GM21528 (cell line): ENCODE data around the gene MTX3.

Source experiments
- ATAC-seq: cut with Tn5 transposase; IDR thresholded peaks from one replicate; pipeline ENCODE4 v1.9.1; 2021; ENCODE audit warnings: mild to moderate bottlenecking, moderate library complexity; ENCODE audit not compliant: unreplicated experiment, low FRiP score

Gene MTX3, protein sequence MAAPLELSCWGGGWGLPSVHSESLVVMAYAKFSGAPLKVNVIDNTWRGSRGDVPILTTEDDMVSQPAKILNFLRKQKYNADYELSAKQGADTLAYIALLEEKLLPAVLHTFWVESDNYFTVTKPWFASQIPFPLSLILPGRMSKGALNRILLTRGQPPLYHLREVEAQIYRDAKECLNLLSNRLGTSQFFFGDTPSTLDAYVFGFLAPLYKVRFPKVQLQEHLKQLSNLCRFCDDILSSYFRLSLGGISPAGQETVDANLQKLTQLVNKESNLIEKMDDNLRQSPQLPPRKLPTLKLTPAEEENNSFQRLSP

DNA sequence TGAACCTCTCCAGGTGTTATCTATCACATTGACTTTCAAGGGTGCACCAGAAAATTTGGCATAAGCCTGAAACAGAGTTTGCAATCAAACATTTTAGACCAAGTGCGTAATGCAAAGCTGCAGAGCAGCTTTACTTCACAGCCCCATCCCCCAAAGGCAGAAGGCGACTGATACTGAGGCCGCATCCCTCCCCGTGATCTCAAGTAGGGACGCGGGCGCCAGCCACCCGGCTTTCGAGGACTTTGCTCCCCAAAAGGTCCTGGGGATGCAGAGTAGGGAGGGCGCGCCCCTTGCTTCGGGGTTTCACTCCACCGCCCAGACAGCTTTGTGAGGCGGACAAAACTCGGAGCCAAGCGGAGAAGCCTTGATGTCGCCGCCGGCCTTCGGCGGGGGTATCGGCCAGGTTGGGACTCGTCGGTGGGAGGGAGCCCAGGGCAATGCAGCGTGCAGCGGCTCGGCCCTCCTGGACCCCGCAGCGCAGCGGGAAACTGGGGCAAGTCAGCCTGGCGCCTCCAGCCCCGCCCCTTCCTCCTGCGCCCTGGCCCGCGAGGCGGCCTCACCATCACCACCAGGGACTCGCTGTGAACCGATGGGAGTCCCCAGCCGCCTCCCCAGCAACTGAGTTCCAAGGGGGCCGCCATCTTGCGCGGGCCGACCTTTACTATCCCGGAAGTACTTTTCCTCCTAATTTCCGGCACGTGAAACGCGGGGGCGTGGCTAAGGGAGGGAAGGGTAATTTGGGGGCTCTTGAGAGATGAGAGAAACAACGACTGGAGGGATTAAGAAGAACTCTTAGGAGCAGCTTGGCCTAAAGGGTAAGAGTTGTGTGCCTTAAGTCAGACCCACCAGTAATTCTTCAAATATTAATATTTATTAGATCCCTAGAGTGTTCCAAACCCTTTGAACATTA lies at the start of gene MTX3:
Gene MTX3, minus strand, starts transcription at position 665 of the 910 bp plus-strand sequence. Its CDS starts 24 bp downstream, at position 641.
- peak; percentile 91 for ATAC-seq

DNA sequence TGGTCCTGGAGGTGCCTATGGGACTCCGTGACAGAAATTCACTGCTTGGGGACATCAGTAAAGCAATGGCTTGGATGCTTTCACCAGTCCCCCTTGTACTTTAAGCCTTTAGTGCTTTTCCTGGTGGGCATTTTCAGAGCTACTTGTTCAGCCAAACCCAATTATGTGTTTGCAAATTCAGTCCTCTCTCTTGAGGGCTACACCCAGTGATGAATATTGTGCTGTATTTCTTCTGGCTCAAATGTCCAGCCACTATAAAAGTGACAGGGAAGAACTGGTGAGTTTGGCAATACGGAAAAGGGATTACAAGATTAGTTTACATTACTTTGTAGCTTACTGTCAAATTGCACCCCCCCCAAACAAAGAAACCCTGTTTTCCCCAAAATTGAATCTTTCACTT lies 48.6 kb upstream of the MTX3 start:
- no peak for ATAC-seq

DNA sequence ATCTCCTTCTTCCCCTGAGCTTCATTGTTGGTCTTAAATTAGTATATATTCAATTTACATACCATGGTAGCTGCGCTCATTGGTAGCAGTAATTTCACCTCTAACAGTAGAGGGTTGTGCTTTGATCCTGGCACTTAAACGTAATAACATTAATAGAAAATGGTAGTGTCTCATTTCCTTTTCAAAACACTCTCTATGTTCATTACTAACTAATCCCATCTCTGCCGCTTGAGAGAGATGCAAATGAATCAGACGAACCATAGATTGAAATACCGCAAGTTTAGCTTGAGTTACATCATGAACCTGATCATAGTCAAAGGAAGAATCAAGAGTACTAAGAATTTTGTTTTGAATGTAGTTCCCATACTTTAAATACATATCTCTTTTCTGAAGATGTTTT lies 46.3 kb upstream of the MTX3 start:
- ATAC-seq = no peak

DNA sequence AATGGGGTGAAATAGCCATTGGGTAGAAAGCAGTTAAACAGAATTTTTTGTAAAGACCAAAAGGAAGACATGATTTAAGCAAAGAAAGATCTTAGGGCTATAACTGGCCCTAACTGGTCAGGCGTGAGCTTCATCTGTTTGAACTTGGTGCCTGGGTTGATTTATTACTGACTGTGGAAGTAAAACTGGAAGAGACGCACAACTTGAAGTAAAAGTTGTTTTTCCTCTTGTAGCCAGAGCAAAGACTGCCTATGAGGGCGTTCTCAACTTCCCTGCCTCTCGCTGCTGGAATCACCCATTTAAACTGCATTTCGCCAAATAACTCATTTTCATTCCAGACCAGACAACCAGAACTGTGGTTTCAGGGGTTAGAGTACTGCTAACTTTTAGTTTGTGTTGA lies 45.6 kb upstream of the MTX3 start:
- ATAC-seq = no peak

DNA sequence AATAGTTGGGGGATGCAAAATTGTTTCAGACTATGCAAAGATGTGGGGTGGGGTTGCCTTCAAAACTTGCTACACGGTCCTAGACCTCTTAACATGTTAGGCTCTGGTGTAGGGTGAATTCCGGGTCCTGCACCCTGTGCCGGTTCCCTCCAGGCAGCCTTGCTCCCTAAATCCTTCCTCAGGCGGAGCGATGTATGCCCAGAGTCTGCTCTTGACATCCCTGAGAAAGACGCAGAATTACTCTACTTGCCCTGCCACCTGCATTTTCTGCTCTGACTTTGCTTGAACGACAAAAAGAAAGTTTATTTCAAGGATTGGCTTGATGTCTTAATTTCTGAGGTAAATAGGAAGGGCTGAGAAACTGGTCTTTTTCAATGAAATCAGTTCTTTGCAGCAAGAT lies 44.8 kb upstream of the MTX3 start:
- no peak for ATAC-seq

DNA sequence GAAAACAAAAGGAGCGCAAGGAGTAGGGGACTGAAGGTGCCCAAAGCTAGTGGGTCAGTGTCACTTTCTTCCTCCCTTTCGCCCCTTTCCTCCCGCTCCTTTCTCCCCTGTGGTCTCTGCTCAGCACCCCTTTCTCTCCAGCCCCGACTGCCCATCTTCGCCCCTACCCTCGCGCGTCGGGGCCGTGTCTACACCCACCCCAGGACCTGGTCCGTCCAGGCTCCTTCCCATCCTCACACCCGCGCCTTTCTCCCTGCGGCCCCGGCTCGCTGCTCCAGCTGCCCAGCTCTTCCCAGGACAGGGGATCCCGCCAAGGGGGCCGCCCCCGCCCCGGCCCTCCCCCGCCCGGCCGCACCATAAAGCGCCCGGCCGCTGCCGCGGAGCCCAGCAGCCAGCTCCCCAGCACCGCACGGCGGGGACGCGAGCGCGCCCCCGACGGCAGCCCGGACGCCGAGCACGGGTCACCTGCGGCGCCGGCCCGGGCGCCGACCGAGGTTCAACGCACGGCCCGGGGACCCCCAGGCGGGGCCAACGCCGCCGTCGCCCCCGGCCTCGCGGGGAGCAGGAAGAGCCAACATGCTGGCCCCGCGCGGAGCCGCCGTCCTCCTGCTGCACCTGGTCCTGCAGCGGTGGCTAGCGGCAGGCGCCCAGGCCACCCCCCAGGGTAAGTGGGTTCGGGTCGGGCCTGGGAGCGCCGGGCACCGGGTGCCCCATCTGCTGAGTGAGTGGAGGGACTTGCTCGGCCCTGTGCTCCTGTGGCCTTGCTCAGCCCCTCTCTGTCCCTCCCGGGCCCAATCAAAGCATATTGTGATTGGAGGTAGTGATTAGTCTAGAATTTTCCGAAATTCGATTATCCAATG lies 44.1 kb upstream of the MTX3 start, which contains the start of gene THBS4:
Gene THBS4, plus strand, starts transcription at position 387 of the 860 bp plus-strand sequence. Its CDS starts 190 bp downstream, at position 577.
- ATAC-seq = no peak

DNA sequence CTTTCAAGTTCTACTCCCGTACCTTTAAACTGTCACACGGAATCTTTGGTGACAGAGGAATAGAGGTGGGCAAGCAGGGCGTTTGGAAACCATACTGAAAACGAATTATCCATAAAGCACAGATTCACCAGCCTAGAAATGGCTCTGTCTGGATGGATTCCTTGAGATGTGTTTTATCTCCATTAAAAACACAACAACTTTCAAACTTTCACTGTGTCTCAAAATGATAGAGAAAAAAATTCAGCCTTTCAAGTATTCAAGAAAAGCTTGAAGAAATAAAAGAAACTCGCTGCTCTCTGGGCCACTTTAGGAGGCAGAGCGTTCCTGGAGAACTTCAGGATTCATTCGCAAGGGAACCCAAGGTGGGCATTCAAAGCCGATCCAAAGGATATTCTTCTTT lies 43.5 kb upstream of the MTX3 start:
- no peak for ATAC-seq

DNA sequence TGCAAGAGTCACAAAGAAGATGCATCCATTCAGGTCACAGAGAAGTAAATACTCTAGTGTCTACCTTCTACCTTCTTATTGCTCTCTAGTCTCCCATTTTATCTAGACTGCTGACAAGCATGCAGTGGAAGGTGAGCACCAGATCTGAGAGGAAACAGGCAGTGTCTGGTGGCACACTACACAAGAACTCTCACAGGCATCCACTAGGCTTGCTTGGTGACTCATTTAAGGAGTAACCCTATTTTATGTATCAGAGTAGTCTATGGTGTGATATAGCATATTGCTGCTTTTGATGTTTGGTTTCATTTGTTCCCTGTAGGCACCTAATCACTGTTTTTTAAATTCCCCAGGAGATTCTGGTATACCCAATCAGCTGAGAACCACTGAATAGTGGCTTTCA lies 42.5 kb upstream of the MTX3 start:
- no peak for ATAC-seq

DNA sequence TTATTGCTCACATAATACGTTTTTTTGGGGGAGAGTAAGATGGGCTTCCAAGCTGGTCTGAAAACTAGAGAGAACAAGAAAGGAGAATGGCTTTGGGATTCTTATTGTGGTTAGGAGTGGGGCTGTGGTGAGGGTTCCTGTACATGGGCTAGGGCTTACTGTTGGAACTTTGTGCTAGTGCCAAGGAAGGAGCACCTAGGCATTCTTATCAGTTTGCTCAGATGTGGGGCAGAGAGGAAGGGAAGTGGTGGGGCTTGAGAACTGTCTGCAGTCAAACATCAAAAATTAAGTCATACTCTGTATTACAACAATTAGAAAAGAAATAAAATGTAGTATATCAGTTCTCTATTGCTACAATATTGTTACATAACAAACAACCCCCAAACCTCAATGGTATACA lies 40.0 kb upstream of the MTX3 start:
- ATAC-seq = no peak

DNA sequence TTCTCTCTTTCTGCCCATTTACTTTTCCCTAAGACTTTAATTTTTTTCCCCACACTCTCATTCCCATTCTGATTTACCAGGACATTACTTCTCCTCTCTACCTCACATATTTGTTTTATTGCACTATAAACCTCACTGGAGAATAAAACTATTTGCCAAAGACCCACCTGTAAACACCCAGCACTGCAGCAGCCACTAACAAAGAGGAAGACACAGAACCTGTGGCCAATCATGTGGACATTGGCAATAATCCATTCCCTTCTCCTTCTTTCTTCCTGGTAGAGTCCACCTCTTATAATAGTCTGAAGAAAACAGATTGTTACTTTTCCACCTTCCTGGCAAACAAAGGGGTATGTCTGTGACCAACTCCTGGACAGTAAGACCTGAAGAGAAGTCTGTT lies 35.8 kb upstream of the MTX3 start:
- no peak for ATAC-seq

DNA sequence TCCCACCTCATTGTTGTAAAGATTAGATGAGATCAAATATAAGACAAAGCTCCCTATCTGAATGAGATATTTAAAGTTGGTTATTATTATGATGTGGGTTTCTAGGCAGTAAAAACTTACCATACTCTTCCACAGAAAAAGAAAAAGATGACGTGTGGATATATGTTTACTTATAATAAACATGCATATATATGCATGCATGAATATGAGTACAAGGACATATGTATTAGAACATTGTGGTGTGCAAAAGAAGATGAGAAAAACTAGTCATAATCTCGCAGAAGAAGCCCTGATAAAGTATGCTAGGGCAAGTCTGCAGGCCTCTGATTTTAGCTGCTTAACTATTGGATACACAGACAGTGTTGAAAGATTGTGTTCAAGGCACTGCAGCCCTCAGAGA lies 34.0 kb upstream of the MTX3 start:
- no peak for ATAC-seq

DNA sequence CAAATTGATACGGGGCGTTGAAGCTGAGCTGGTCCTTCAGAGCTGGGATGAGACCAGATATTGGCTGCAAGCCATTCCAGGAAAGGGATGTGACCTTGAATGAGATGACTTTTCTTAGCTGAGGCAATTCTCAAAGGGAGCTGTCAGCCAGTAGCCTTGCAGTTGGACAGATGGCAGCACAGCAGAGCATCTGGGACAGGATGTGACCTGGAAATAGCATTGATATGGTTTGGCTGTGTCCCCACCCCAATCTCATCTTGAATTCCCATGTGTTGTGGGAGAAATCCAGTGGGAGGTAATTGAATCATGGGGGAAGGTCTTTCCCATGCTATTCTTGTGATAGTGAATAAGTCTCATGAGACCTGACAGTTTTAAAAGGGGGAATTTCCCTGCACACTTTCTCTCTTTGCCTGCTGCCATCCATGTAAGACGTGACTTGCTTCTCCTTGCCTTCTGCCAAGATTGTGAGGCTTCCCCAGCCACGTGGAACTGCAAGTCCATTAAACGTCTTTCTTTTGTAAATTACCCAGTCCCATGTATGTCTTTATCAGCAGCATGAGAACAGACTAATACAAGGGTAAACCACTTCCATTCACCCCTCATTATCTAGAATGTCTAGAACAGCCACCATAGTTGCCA lies 19.8 kb upstream of the MTX3 start:
- ATAC-seq = no peak

DNA sequence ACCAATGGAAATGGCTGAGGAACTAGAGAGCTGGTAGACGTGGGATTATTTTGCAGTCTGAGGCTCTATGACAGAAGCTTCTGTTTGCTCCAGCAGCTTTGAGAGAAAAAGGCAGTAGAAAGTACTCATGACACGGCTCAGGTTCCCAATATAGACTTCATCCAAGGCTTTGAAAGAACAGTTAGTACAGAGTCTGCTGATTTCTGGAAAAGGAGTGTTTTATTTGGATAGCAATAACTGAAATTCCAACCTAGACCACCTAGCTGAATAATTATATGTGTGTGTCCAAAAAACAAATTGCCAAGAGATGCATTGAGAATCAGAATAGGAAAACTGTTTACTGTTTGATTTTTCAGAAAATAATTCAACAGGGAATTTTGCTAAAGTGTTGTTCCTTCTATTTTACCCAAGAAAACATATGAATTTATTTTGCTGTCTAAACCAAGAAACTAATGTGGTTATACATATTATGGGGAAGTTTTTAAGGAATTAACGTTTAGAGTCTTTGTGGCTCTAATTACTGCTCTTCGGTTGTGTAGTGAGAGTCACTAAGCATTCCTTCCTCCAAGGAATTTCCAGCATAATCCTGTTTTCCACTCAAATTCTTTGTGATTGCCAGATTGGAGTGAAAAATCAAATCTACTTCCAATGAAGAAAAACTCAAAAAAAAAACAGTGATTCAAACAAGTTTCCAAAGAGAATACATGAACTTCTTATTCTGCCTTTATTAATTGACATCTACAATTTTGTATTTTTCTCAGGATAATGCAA lies 18.1 kb upstream of the MTX3 start:
- no peak for ATAC-seq

DNA sequence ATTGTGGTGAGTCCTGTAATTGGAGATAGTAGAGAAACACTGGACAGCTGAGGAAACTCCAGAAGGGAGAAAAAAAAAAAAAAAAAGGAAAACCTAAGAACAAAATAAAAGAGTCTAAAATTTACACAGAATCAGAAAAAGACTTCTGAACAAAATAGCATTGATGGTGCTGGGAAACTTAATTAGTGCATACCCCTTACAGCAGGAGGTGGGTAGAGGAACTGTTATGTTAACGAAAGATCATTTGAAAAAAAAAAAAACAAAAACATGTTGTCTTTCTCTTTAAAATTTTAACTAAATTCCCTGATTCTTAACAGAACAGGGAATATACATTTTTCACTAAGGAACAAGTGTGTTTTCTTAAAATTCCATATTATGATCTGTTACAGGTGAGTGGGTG lies 11.6 kb upstream of the MTX3 start:
- ATAC-seq = no peak

DNA sequence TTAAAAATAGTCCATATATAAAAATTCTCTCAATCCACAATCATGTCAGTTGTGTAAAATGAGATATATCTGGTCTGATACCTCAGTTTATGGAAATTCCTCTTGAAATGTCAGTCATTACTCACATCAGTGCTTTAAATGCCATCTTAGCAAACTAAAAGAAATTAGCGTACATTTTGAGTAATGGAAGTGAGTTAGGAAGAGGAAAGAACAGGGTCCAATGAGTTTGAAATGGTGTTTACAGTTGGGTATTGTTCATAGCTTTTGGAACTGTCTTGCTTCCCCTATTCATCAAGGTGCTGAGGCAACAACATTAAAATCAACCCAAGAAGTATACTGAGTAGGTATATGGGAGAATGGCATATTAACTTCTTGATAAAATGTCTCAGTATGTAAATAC lies 8.7 kb upstream of the MTX3 start:
- ATAC-seq = no peak

DNA sequence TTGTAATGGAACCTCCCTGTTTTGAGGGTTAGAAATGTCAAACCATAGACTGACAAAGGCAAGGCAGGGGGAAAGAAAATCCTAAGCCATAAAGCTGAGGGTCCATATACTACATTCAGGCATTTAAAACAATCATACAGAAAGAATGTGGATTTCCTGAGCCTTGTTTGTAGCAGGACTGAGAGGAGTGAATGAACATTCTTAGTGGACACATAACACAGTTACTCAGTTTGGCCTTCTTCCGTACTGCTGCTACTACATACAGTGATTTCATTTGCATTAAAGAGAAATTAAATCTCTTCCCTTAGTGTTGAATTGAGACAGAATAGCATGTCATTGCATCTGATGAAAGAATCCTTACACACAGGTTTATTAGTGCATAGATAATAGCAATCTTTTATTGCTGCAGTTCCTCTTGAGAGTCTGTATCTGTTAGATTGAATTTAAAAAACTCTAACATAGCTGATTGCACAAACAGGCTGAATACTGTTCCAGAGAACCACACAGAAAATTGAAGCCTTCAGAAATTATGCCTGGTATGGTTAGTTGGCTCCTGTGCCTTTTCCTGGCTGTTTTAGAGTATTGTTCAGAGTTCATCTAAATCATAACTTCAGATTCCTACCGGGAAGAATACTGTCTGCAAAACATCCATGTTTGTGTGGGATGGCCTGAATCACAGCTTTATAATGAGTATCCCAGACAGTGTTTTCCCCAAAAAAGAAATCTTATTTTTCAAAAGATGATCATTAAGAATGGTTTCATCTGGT lies 2.0 kb upstream of the MTX3 start:
- ATAC-seq = no peak

DNA sequence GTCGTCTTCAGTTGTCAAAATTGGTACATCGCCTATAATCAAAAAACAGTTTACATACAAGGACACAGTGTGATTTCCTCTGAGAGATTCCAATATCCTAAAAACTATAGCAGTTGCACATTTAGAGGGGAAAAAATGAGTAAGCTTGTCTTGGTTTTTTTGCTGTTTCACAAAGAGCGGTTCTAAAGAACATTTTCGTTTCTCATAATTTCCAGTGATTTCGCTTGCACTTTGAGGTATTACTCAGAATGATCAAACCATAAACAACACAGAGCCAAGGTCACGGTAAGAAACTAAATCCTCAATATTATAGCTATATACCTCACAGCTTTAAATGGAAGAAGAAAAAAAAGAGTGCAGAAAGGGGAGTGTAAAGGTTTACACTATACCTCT lies 861 bp downstream of the MTX3 start:
- ATAC-seq = peak; percentile 35

DNA sequence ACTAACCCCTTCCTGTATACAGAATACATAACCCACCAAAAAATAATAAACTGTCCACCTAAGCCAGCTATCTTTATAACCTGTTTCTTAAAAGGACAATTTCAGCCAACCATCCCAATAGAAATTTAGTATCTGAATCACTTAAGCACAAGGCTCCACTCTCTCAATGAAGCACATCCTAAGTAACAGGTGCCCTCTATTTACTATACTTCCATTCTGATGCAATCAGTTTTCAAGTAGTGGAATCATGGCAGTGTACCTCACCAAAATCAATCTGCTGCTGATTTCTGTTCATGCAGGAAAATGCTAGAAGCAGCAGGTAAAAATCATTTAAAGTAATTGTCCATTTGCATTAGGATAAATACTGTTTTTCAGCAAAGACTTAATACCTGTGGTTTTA lies 4.8 kb downstream of the MTX3 start:
- no peak for ATAC-seq

DNA sequence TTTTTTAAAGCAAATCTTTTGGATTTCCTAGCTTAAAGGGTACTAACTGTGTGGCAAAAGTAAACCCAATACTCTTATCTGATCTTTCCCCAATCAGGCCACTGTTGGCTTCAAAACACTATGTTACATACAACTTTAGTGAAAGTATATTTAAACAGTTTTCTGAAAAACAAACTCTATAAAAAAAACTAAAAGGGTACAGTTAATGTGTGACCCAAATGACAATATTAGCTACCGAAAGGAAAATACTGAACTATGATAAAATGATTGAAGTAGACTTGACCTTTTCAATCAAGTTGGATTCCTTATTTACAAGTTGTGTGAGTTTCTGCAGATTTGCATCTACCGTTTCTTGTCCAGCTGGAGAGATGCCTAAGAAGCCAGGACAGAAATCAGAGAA lies 5.8 kb downstream of the MTX3 start:
- no peak for ATAC-seq
